ENCODE data around the gene KIAA0232. TPM values are rescaled to one million over a fixed set of nuclear protein-coding genes. Genes with fewer than 3 reads are reported as not detected.

The KIAA0232 gene
- total RNA-seq, 1 donor from 2014 or later, result 40.1 TPM

GRCh38 chr4:6824071-6824470, 41.5 kb downstream of the KIAA0232 start:
- no peaks in the 10 kb centered on the region for H3K27me3 Mint-ChIP-seq (ENCODE audit: low read depth)
- TF ChIP-seq CTCF (conservative IDR thresholded peaks at IDR 0.05), result no peak
- DNase-seq (ENCODE audit: low read depth, low spot score), result no peak
- peaks cover 29% of the 10 kb centered on the region for H3K36me3 Mint-ChIP-seq (ENCODE audit: low read depth)
- no peaks in the 10 kb centered on the region for H3K4me1 Mint-ChIP-seq
- H3K27ac Mint-ChIP-seq (ENCODE audit: unreplicated experiment), result no peak overlapping the region
- H3K9me3 Mint-ChIP-seq, result peaks cover 15% of the 10 kb centered on the region
- H3K4me3 Mint-ChIP-seq, result no peak overlapping the region

- no peak for TF ChIP-seq CTCF (conservative IDR thresholded peaks at IDR 0.05)
- Mint-ChIP-seq H3K4me3 (no peak overlapping the region), H3K4me1 (no peaks in the 10 kb centered on the region), H3K9me3 (peaks cover 8% of the 10 kb centered on the region), H3K27me3 (ENCODE audit: low read depth) (no peaks in the 10 kb centered on the region), H3K36me3 (ENCODE audit: low read depth) (peaks cover 21% of the 10 kb centered on the region), H3K27ac (ENCODE audit: unreplicated experiment) (no peak overlapping the region)
- DNase-seq (ENCODE audit: low read depth, low spot score), result no peak
Observed at GRCh38 chr4:6824772-6825402, 42.4 kb downstream of the KIAA0232 start.

GRCh38 chr4:6825403-6825802, 42.9 kb downstream of the KIAA0232 start:
- peaks cover 4% of the 10 kb centered on the region for H3K9me3 Mint-ChIP-seq
- no peak for TF ChIP-seq CTCF (conservative IDR thresholded peaks at IDR 0.05)
- DNase-seq (ENCODE audit: low read depth, low spot score), result no peak
- no peak overlapping the region for H3K27ac Mint-ChIP-seq (ENCODE audit: unreplicated experiment)
- H3K4me3 Mint-ChIP-seq, result no peak overlapping the region
- no peaks in the 10 kb centered on the region for H3K27me3 Mint-ChIP-seq (ENCODE audit: low read depth)
- peaks cover 16% of the 10 kb centered on the region for H3K36me3 Mint-ChIP-seq (ENCODE audit: low read depth)
- no peaks in the 10 kb centered on the region for H3K4me1 Mint-ChIP-seq

GRCh38 chr4:6826781-6827508, 44.4 kb downstream of the KIAA0232 start:
- peaks cover 2% of the 10 kb centered on the region for H3K9me3 Mint-ChIP-seq
- no peak for DNase-seq (ENCODE audit: low read depth, low spot score)
- no peak overlapping the region for H3K4me3 Mint-ChIP-seq
- no peaks in the 10 kb centered on the region for H3K4me1 Mint-ChIP-seq
- H3K27me3 Mint-ChIP-seq (ENCODE audit: low read depth), result no peaks in the 10 kb centered on the region
- no peak for TF ChIP-seq CTCF (conservative IDR thresholded peaks at IDR 0.05)
- H3K36me3 Mint-ChIP-seq (ENCODE audit: low read depth), result peaks cover 10% of the 10 kb centered on the region
- no peak overlapping the region for H3K27ac Mint-ChIP-seq (ENCODE audit: unreplicated experiment)

GRCh38 chr4:6829086-6829485, 46.6 kb downstream of the KIAA0232 start:
- Mint-ChIP-seq H3K36me3 (ENCODE audit: low read depth) (peaks cover 8% of the 10 kb centered on the region), H3K4me1 (no peaks in the 10 kb centered on the region), H3K27me3 (ENCODE audit: low read depth) (no peaks in the 10 kb centered on the region), H3K9me3 (no peaks in the 10 kb centered on the region), H3K27ac (ENCODE audit: unreplicated experiment) (no peak overlapping the region), H3K4me3 (no peak overlapping the region)
- no peak for DNase-seq (ENCODE audit: low read depth, low spot score)
- TF ChIP-seq CTCF (conservative IDR thresholded peaks at IDR 0.05), result no peak

All from neural crest cell (in vitro differentiated cells).